Type B pancreatic cell (in vitro differentiated cells): ENCODE data around the gene CXorf49B. TPM values are rescaled to one million over a fixed set of nuclear protein-coding genes. Genes with fewer than 3 reads are reported as not detected.
"Not testable (repeated sequence)": the region's sequence is repeated elsewhere in the genome, so short reads cannot be mapped to it uniquely, and the experiment has no call there.

Source experiments
- DNase-seq: peaks from one replicate; pipeline ENCODE4 v3.0.0; 2021; ENCODE audit warnings: mixed read lengths; ENCODE audit not compliant: unreplicated experiment; ENCODE audit errors: extremely low spot score
- H3K27ac Mint-ChIP-seq: 2 replicates; pipeline ENCODE4 v1.8.0; 2021; ENCODE audit warnings: mild to moderate bottlenecking, mixed read lengths
- H3K27me3 Mint-ChIP-seq: 2 replicates; pipeline ENCODE4 v1.8.0; 2021; ENCODE audit warnings: mixed read lengths
- H3K36me3 Mint-ChIP-seq: 2 replicates; pipeline ENCODE4 v1.8.0; 2021; ENCODE audit warnings: mixed read lengths
- H3K4me1 Mint-ChIP-seq: one replicate; pipeline ENCODE4 v1.8.0; 2021; ENCODE audit warnings: mixed read lengths; ENCODE audit not compliant: unreplicated experiment
- H3K4me3 Mint-ChIP-seq: 2 replicates; pipeline ENCODE4 v1.8.0; 2021; ENCODE audit warnings: mild to moderate bottlenecking, mixed read lengths
- H3K9me3 Mint-ChIP-seq: 2 replicates; pipeline ENCODE4 v1.8.0; 2021; ENCODE audit warnings: mixed read lengths
- long read RNA-seq: library from polyadenylated mRNA; unstranded; transcript quantifications from one replicate; pipeline ENCODE4 v2.0.0, GENCODE V29; 2020
- total RNA-seq: library from RNA; stranded (reverse); gene quantifications from 2 replicates; pipeline ENCODE4 v1.2.1, GENCODE V29; 2021; ENCODE audit warnings: low replicate concordance

Gene CXorf49B
- not detected in 2 replicates for total RNA-seq
- long read RNA-seq: 0 reads

DNA sequence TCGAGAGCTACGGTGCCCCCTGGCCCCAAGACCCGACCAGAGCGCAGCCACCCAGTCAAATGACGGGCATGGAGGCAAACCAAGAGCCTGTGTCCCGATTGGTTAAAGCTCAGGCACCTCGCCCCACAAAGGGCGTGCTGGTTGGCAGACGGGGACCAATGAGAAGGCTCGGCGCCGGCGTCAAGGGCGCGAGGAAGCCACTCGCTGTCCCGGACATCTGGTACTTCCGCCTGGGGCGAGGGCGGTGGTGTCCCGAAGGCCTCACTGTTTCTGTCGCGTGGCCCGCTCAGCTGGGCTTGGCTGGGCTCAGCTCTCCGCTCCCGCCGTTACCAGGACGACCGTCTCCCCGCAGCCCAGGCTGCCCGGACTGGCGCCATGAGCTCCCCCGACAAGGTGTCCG, at the start of gene CXorf49B:
Gene CXorf49B, plus strand, starts transcription at position 301 of the 400 bp plus-strand sequence. Its CDS starts 75 bp downstream, at position 376.
- H3K27me3 Mint-ChIP-seq, H3K36me3 Mint-ChIP-seq, H3K9me3 Mint-ChIP-seq, H3K4me3 Mint-ChIP-seq, H3K27ac Mint-ChIP-seq, H3K4me1 Mint-ChIP-seq, DNase-seq: not testable (repeated sequence)

DNA sequence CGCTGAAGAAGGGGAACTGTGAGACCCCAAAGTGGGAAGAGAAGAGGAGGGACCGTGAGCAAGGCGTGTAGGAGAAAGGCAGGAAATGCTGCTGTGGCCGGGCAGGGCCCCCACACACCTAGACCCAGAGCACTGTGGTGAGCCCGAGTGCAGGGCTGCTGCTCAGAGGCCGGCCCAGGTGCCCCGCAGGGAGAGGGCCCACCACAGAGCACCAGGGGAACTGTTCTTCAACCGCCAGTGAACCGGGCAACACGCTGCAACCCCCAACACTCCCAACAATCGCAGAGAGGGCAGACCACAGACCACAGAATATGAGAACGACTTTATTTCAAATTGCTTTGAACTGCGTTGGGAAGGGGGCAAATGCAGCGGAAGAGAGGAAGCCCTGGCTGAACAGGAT, 49.1 kb upstream of the CXorf49B start:
- H3K9me3 Mint-ChIP-seq, H3K4me3 Mint-ChIP-seq, H3K36me3 Mint-ChIP-seq, H3K4me1 Mint-ChIP-seq, H3K27ac Mint-ChIP-seq, H3K27me3 Mint-ChIP-seq, DNase-seq: not testable (repeated sequence)

DNA sequence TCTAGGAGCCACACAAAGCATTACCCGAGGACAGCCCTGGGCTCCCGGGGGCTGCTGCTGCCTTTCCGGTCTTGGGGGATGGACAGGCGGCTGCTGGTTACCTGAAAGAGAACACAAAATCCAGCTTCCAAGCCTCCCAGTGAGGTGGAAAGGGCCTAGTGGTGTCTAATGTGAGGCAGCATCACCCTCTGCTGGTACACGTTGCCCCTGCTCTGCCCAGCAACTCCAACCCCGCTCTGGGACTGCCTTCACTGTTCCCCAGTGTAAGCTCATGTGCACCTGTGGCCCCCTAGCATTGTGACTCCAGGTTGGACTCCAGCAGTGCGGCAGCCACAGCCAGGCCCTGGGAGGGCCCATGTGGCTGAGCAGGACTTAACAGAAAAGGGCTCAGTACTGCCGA, 47.6 kb upstream of the CXorf49B start:
- not testable (repeated sequence) for H3K4me1 Mint-ChIP-seq, H3K27ac Mint-ChIP-seq, H3K36me3 Mint-ChIP-seq, H3K27me3 Mint-ChIP-seq, H3K9me3 Mint-ChIP-seq, H3K4me3 Mint-ChIP-seq, DNase-seq

DNA sequence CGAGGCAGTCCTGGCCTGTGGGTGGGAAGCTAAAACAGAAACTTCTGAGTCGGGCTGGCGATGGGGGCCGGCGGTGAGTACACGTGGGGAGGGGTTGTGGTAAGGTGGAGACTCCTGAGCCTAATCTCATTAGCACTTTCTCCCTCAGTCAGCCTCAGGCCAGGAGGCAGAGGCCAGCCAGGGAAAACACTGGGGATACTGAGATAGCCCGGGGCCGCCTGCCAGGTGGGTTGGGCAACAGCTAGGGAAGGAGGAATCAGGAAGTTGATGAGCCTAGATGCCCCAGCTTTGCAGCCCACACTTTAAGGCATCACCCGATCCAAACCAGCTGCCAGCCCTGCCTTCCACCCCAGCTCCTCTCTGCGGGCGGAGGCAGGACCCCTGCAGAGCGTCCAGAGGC, 46.8 kb upstream of the CXorf49B start:
- H3K9me3 Mint-ChIP-seq, DNase-seq, H3K27me3 Mint-ChIP-seq, H3K27ac Mint-ChIP-seq, H3K36me3 Mint-ChIP-seq, H3K4me1 Mint-ChIP-seq, H3K4me3 Mint-ChIP-seq: not testable (repeated sequence)

DNA sequence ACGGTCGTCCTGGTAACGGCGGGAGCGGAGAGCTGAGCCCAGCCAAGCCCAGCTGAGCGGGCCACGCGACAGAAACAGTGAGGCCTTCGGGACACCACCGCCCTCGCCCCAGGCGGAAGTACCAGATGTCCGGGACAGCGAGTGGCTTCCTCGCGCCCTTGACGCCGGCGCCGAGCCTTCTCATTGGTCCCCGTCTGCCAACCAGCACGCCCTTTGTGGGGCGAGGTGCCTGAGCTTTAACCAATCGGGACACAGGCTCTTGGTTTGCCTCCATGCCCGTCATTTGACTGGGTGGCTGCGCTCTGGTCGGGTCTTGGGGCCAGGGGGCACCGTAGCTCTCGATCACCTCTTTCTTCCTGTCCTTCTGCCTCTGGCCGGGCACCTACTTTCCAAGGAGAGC, 45.0 kb upstream of the CXorf49B start, which contains the start of gene CXorf49:
Gene CXorf49, minus strand, starts transcription at position 101 of the 400 bp plus-strand sequence. CDS start 134 bp downstream, outside the sequence.
- not testable (repeated sequence) for H3K4me1 Mint-ChIP-seq, H3K27me3 Mint-ChIP-seq, H3K36me3 Mint-ChIP-seq, H3K4me3 Mint-ChIP-seq, H3K27ac Mint-ChIP-seq, H3K9me3 Mint-ChIP-seq, DNase-seq

DNA sequence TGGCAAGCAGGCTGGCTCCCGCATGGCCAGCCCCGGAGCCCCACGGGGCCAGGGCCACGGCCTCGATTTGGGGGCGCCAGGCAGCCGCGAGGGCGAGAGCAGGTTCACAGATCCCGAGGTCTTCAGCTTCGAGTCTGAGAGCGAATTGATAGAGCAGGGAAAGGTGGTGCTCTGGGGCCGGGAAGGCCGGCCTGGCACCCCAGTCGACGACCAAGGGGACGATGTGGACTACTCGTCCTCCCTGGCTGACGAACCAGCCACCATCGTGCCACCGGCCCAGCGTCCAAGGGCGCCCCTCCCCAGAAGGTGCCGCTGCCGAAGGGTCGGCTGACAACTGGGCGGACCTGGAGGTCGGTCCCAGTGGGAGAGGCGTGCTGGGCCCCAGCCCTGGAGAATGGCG, 44.0 kb upstream of the CXorf49B start:
- H3K36me3 Mint-ChIP-seq: not testable (repeated sequence)

DNA sequence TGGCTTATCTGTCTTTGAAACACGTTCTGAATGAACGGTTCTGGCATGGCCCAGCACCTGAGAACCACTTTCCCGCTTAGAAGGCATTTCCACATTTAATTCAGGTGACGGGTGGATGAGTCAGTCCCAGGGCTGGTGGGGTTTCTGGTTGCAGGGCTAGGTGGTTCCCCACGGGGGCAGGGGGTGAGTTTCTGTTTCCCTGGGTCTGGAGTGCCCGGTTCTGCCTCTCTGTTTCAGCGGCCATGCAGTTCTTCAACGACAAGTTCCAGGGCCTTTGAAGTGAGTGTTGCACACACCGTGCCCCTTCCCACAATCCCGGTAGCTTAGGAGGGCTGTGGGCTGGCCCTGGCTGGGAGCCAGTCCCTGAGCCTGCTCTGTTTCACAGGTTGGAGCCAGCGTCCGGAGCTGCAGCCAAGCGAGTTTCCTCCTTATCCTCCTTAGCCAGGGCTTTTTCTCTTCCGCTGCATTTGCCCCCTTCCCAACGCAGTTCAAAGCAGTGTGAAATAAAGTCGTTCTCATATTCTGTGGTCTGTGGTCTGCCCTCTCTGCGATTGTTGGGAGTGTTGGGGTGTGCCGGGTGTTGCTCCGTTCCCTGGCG, 42.8 kb upstream of the CXorf49B start:
- H3K36me3 Mint-ChIP-seq, H3K4me3 Mint-ChIP-seq, H3K27me3 Mint-ChIP-seq, H3K9me3 Mint-ChIP-seq, H3K4me1 Mint-ChIP-seq, DNase-seq, H3K27ac Mint-ChIP-seq: not testable (repeated sequence)

More for the DNA sequence above, 44.0 kb upstream of the CXorf49B start:
- H3K4me1 Mint-ChIP-seq, H3K4me3 Mint-ChIP-seq, H3K27me3 Mint-ChIP-seq, H3K27ac Mint-ChIP-seq, H3K9me3 Mint-ChIP-seq: not testable (repeated sequence)
- DNase-seq: peak; percentile 58

DNA sequence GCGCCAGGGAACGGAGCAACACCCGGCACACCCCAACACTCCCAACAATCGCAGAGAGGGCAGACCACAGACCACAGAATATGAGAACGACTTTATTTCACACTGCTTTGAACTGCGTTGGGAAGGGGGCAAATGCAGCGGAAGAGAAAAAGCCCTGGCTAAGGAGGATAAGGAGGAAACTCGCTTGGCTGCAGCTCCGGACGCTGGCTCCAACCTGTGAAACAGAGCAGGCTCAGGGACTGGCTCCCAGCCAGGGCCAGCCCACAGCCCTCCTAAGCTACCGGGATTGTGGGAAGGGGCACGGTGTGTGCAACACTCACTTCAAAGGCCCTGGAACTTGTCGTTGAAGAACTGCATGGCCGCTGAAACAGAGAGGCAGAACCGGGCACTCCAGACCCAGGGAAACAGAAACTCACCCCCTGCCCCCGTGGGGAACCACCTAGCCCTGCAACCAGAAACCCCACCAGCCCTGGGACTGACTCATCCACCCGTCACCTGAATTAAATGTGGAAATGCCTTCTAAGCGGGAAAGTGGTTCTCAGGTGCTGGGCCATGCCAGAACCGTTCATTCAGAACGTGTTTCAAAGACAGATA, 2.4 kb upstream of the CXorf49B start:
- not testable (repeated sequence) for H3K27me3 Mint-ChIP-seq, DNase-seq, H3K36me3 Mint-ChIP-seq, H3K4me1 Mint-ChIP-seq, H3K9me3 Mint-ChIP-seq, H3K4me3 Mint-ChIP-seq, H3K27ac Mint-ChIP-seq

DNA sequence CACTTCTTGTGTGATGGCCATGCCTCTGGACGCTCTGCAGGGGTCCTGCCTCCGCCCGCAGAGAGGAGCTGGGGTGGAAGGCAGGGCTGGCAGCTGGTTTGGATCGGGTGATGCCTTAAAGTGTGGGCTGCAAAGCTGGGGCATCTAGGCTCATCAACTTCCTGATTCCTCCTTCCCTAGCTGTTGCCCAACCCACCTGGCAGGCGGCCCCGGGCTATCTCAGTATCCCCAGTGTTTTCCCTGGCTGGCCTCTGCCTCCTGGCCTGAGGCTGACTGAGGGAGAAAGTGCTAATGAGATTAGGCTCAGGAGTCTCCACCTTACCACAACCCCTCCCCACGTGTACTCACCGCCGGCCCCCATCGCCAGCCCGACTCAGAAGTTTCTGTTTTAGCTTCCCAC, 1.7 kb downstream of the CXorf49B start:
- not testable (repeated sequence) for H3K36me3 Mint-ChIP-seq, H3K4me1 Mint-ChIP-seq

DNA sequence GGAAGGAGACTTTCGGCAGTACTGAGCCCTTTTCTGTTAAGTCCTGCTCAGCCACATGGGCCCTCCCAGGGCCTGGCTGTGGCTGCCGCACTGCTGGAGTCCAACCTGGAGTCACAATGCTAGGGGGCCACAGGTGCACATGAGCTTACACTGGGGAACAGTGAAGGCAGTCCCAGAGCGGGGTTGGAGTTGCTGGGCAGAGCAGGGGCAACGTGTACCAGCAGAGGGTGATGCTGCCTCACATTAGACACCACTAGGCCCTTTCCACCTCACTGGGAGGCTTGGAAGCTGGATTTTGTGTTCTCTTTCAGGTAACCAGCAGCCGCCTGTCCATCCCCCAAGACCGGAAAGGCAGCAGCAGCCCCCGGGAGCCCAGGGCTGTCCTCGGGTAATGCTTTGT, 2.5 kb downstream of the CXorf49B start:
- not testable (repeated sequence) for H3K4me3 Mint-ChIP-seq, H3K27ac Mint-ChIP-seq, H3K36me3 Mint-ChIP-seq, H3K27me3 Mint-ChIP-seq, DNase-seq, H3K4me1 Mint-ChIP-seq, H3K9me3 Mint-ChIP-seq

More for the DNA sequence above, 1.7 kb downstream of the CXorf49B start:
- not testable (repeated sequence) for H3K27me3 Mint-ChIP-seq, H3K9me3 Mint-ChIP-seq, H3K27ac Mint-ChIP-seq, H3K4me3 Mint-ChIP-seq, DNase-seq

DNA sequence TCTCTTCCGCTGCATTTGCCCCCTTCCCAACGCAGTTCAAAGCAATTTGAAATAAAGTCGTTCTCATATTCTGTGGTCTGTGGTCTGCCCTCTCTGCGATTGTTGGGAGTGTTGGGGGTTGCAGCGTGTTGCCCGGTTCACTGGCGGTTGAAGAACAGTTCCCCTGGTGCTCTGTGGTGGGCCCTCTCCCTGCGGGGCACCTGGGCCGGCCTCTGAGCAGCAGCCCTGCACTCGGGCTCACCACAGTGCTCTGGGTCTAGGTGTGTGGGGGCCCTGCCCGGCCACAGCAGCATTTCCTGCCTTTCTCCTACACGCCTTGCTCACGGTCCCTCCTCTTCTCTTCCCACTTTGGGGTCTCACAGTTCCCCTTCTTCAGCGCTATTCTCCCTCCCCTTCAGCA, 4.0 kb downstream of the CXorf49B start:
- not testable (repeated sequence) for H3K27me3 Mint-ChIP-seq, DNase-seq, H3K36me3 Mint-ChIP-seq, H3K4me3 Mint-ChIP-seq, H3K27ac Mint-ChIP-seq, H3K9me3 Mint-ChIP-seq, H3K4me1 Mint-ChIP-seq

DNA sequence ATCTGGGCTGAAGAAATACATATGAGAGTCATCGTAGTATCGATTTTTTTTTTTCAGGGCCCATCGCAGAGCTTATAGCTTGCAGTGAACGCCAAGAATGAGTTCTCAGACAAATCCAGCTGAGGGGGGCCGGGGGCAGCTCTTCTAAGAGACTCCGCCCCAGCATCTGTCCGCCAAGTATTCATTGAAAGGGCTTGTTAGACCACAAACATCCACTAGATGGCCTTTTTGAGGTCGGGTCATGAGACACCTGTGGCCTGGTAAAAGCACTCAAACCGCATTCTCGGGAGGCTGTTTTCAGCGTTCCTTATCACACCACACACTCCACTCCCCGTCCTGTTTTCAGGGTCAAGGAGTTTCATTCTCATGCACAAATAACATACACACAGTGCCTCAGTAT, 15.2 kb downstream of the CXorf49B start:
- H3K4me1 Mint-ChIP-seq, H3K27ac Mint-ChIP-seq, DNase-seq, H3K9me3 Mint-ChIP-seq, H3K36me3 Mint-ChIP-seq, H3K27me3 Mint-ChIP-seq, H3K4me3 Mint-ChIP-seq: not testable (repeated sequence)

DNA sequence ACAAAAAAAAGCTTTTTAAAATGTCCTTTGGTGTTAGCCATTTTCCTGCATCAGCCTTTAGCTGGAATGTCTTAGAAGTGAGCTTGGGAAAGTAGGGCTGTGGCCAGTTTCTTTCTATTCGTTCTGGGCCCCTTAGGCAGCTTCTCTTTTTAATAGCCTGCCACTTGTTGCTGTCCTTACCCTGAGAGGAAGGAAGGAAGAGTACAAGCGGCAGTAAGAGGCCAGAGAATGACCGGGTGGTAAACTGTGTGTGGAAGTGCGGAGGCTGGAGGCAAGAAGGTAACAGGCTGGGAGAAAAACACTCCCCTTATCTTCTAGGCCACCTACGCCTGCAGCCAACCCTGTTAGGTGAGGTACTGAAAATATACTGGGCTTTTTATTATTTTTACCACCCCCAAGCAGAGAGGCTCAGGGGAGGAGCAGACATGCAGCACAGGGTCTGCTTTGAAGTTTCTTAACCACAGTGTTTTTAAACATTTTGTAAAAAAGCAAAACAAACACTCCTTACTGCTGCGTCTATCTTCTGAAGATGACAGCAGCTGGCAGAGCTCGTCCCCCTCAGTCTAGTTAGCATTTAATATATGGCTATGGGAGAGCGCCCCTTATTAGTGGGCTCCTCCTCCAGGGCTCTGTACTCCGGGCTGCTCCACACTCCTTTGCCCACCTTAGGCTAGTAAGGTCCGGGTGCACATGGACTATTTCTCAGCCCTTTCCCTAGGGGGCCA, 19.2 kb downstream of the CXorf49B start:
- H3K36me3 Mint-ChIP-seq, H3K4me3 Mint-ChIP-seq, DNase-seq, H3K4me1 Mint-ChIP-seq, H3K27ac Mint-ChIP-seq, H3K27me3 Mint-ChIP-seq, H3K9me3 Mint-ChIP-seq: not testable (repeated sequence)

DNA sequence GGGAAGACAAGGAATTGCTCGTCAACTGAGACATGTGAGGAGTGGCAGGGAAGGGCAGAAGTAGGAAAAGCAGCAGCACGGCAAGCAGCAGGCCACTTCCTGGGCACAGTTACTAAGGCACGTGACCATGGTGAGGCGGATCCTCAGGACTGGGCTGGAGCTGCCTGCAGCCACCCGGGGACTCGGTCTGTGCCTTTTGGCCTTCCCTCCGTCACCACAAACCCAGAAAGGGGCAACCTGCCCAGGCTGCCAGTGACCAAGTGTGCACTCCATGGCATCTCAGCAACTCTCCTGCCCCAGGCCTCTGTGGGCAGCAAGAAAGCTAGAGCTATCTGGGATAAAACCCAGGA, 19.8 kb downstream of the CXorf49B start:
- not testable (repeated sequence) for H3K4me3 Mint-ChIP-seq, DNase-seq, H3K27me3 Mint-ChIP-seq, H3K4me1 Mint-ChIP-seq, H3K9me3 Mint-ChIP-seq, H3K36me3 Mint-ChIP-seq, H3K27ac Mint-ChIP-seq
